GM13976 (cell line): ENCODE measurements around the gene POLD1.

Experiments
- DNase-seq: peaks from one replicate; pipeline ENCODE4 v3.0.0; 2012; ENCODE audit warnings: low spot score
- CTCF ChIP-seq: IDR thresholded peaks from 2 replicates; pipeline ENCODE4 v1.5.1; 2012; ENCODE audit warnings: borderline replicate concordance, mild to moderate bottlenecking; ENCODE audit not compliant: insufficient read depth; ENCODE audit errors: extremely low read depth, missing control alignments, control extremely low read depth
- in situ Hi-C: fragments of 300-500 bp; cut with MboI; formaldehyde crosslinking; loops from one replicate; pipeline ENCODE4 v1.12.0; 2022; ENCODE audit warnings: low sequenced_read_pairs, mixed read lengths, inconsistent platforms; ENCODE audit not compliant: unreplicated experiment

The POLD1 gene

GRCh38 chr19:50393589-50393988 is 9.4 kb downstream of the POLD1 start:
- TF ChIP-seq CTCF = no peak
- no peak for DNase-seq
- in situ Hi-C loops = no loop called here

GRCh38 chr19:50394017-50394416 is 9.9 kb downstream of the POLD1 start:
- no peak for DNase-seq
- TF ChIP-seq CTCF = no peak
- in situ Hi-C loops = no loop called here

GRCh38 chr19:50398675-50399367 is 14.7 kb downstream of the POLD1 start:
- no peak for DNase-seq
- no peak for TF ChIP-seq CTCF
- in situ Hi-C loops = no loop called here

GRCh38 chr19:50399368-50399745 is 15.2 kb downstream of the POLD1 start:
- DNase-seq = no peak
- in situ Hi-C loops = no loop called here
- no peak for TF ChIP-seq CTCF

GRCh38 chr19:50401605-50402450 is 17.7 kb downstream of the POLD1 start:
- TF ChIP-seq CTCF = no peak
- in situ Hi-C loops = no loop called here
- DNase-seq = no peak

- no peak for TF ChIP-seq CTCF
- in situ Hi-C loops = no loop called here
- no peak for DNase-seq
These were observed 18.6 kb downstream of the POLD1 start for GRCh38 chr19:50402544-50403301.
